ENCODE data around the gene NDUFS5.
A peak's percentile ranks its signal among the peaks of the same experiment; 100 is the strongest.

The NDUFS5 gene

DNA sequence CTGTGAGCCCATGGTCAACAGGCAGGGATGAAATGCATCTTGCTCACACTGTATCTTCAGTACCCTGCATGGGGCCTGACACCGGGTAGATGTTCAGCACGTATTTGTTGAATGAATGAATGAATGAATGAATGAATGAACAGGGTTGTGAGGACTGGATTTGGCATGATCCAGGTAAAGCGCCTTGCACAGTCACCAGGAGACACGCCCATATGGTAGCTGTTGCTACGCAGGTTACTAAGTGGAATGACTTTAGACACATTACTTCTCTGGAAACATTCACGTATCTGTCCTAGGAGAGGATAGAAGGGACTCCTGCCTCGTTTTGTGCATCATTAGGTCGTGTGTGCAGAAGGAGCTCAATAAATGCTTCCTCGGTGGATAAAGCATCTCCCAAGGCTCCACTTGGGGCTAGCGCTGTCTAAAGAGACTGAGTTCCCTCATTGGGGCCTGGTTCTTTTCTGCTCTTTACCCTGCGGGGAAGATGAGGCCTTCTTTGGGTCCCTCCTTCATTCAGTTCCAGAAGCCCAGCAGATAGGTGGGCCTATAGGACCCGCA lies 54.2 kb downstream of the NDUFS5 start:
- DNase-seq (ENCODE audit: low spot score) = no peak
- H3K4me3 ChIP-seq = peak overlapping the region; percentile 79
- no peak overlapping the region for H3K27ac ChIP-seq
- TF ChIP-seq, protein P1, sequence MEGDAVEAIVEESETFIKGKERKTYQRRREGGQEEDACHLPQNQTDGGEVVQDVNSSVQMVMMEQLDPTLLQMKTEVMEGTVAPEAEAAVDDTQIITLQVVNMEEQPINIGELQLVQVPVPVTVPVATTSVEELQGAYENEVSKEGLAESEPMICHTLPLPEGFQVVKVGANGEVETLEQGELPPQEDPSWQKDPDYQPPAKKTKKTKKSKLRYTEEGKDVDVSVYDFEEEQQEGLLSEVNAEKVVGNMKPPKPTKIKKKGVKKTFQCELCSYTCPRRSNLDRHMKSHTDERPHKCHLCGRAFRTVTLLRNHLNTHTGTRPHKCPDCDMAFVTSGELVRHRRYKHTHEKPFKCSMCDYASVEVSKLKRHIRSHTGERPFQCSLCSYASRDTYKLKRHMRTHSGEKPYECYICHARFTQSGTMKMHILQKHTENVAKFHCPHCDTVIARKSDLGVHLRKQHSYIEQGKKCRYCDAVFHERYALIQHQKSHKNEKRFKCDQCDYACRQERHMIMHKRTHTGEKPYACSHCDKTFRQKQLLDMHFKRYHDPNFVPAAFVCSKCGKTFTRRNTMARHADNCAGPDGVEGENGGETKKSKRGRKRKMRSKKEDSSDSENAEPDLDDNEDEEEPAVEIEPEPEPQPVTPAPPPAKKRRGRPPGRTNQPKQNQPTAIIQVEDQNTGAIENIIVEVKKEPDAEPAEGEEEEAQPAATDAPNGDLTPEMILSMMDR (IDR thresholded peaks at IDR 0.05) = no peak

DNA sequence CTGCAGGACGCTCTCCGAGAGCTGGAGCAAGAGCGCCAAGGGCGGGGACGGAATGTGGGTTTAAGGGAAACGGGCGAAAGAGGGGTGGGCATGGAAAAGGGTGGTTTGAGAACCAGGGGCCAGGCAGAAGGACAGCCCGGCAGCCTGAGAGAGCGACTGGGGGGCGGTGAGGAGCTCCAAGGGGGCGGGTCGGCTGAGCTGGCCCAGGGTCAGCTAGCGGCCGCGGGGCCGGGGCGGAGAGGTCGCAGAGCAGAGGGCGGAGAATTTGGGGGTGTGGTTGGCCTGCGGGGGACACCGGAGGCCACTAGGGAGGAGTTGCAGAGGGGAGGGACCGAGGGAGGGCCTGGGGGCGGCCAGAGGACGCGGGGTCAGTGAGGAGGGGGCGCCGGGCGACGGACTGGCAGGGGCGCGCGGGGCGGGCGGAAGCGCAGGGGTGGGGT lies 54.7 kb downstream of the NDUFS5 start:
- TF ChIP-seq, protein P1 (IDR thresholded peaks at IDR 0.05) = no peak
- DNase-seq (ENCODE audit: low spot score) = no peak
- Histone ChIP-seq H3K4me3 (peak overlapping the region; percentile 79), H3K27ac (peak overlapping the region in 1 of 2 donors; percentile 17)

DNA sequence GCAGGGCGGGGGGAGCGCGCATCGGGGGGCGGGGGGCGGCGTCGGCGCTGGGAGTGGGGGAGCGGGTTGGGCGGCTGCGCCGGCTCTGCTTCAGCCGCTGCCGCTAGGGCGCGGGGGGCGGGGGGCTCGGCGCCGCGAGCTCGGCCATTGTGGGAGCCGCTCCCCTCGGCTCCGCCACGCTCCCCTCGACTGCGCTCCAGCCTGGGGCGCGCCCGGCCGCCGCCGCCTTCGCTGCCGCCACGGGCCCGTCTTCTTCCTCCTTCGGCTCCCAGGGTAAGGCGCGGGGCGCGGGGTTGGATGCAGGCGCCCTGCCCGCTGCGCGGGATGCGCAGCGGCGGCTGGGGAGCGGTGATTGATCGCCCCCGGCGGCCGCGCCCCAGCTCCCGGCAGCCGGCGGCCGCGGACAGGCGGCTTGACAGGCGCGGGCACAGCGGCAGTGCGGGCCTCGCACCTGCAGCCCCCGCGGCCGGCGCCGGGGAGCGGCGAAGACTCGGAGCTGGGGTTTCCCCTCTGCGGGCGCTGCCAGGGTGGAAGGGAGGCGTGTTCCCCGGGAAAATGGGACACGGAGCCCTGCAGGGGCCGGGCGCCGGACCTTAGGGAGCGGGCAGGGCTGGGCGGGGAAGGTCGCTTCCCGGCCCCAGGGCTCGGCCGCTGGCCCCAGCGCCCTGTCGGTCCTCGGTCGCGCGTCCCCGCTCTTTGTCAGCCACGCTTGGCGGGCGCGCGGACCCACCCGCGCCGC lies 55.3 kb downstream of the NDUFS5 start:
- DNase-seq (ENCODE audit: low spot score) = no peak
- Histone ChIP-seq H3K27ac (peak overlapping the region; percentile 38 to 44), H3K4me3 (peak overlapping the region; percentile 79)
- TF ChIP-seq, protein P1 (IDR thresholded peaks at IDR 0.05) = no peak

DNA sequence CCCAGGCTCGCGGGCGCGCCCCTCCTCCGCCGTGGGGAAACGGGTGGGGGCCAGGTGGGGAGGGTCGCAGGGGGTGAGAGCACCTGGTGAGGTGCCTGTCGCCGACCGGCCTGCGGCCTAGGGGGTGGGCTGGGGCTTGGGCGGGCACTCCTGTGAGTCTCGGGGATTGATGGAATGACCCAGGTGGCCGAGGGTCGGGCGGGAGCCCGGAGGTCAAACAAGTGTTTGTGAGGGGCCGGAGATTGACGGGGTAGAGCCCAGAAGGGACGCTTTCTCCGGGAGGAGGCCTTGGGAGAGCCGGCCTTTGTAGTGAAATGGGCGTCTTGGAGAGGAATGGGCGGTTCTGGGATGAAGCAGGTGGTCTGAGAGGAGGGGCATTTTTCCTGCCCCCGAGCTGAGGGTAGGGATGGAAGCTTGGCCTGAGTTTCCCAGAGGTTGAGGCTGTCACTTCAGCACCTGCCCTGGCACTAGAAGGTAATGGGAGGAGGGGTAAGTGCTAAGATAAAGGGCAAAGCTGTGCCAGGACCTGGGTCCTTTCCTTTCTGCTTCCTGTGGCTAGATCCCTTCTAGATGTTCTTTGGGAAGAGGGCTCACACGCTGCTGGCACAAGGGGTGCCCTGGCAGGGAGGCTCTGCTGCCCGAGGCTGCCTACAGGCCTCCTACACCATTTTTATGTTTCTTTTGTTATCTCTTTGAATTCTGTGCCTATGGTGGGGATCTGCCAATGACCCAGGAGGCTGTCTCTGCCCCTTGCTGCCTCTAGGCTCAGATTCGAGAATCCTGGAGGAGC lies 56.1 kb downstream of the NDUFS5 start:
- TF ChIP-seq, protein P1 (IDR thresholded peaks at IDR 0.05) = no peak
- Histone ChIP-seq H3K27ac (peak overlapping the region; percentile 38 to 44), H3K4me3 (peak overlapping the region; percentile 79)
- no peak for DNase-seq (ENCODE audit: low spot score)

DNA sequence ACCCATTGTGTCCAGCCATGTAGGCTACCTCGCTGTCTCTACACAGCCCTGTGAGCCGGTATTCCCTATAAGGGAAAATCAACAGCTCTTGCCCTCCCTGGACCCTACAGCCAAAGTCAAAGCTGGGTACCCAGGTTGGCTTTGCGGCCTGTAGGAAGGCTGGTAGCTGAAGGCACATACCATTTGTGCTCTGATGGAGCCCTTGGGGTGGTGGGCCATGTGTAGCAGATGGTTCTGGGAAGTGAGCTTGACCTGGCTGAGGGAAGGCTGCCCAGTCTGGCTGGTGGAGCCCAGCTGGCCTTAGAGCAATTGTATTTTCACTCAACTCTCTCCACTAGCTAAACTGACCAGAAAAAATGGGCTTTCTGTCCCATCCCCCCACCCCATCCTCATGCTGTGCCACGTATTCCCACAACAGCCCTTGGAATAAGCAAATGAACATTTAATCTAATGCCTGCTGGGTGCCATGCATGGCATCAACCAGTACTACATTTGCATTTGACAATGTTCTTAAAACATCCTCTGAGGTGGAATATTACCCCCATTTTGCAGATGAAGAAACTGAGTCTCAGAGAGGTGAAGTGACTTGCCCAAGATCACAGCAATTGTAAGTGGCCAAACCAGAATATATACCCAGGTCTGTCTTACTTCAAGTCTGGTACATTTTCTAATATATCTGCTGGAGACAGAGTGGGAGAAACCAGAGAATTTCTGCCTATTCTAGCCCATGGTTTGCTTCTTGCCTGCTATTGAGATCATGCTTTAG lies 56.8 kb downstream of the NDUFS5 start:
- Histone ChIP-seq H3K27ac (peak overlapping the region in 1 of 2 donors; percentile 14), H3K4me3 (no peak overlapping the region)
- no peak for DNase-seq (ENCODE audit: low spot score)
- TF ChIP-seq, protein P1 (IDR thresholded peaks at IDR 0.05) = no peak

DNA sequence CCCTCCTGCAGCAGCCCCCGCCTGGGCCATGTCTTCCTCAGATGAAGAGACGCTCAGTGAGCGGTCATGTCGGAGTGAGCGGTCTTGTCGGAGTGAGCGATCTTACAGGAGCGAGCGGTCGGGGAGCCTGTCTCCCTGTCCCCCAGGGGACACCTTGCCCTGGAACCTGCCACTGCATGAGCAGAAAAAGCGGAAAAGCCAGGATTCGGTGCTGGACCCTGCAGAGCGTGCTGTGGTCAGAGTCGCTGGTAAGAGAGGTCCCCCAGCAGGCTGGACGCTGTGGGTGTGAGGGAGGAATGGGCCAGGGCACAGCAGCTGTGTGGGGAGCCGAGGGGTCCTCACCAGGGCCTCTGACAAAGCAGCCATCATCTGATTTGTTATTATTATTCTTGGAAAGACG lies 58.0 kb downstream of the NDUFS5 start:
- TF ChIP-seq, protein P1 (IDR thresholded peaks at IDR 0.05) = no peak
- H3K4me3 ChIP-seq = no peak overlapping the region

More for the DNA sequence above, 58.0 kb downstream of the NDUFS5 start:
- no peak overlapping the region for H3K27ac ChIP-seq
- DNase-seq (ENCODE audit: low spot score) = no peak
